GM12878 (cell line): ENCODE results near the gene SYCE1. TPM values are rescaled to one million over a fixed set of nuclear protein-coding genes. Genes with fewer than 3 reads are reported as not detected.
"Not testable (repeated sequence)": the region's sequence is repeated elsewhere in the genome, so short reads cannot be mapped to it uniquely, and the experiment has no call there.

Source experiments
- ATAC-seq: fragments of 200-7000 bp; cut with Tn5 transposase; 3 replicates; pipeline ENCODE4 v1.9.1; 2020; ENCODE audit warnings: mild to moderate bottlenecking, moderate library complexity
- BruUV-seq: library from RNA; stranded (reverse); fragments of 400-500 nt; replicated peaks from 2 replicates; lab custom pipeline; 2021; lab: Mats Ljungman, UMichigan
- CTCF ChIA-PET: fragments of 300-600 bp; sonication (Branson Sonifier 250); formaldehyde crosslinking; extraction: SDS; loops from one replicate; lab custom pipeline; 2021; ENCODE audit warnings: inconsistent platforms; lab: Yijun Ruan, JAX
- POLR2A ChIA-PET: fragments of 350-600 bp; formaldehyde crosslinking; extraction: SDS; loops from one replicate; lab custom pipeline; 2021; ENCODE audit warnings: inconsistent platforms; lab: Charles Lee
- RAD21 ChIA-PET: fragments of 300-600 bp; sonication (Branson Sonifier 250); formaldehyde crosslinking; loops from one replicate; lab custom pipeline; 2023; ENCODE audit warnings: antibody characterized with exemption; ENCODE audit not compliant: unreplicated experiment; lab: Charles Lee
- SMC1A ChIA-PET: fragments of 300-600 bp; sonication (Branson Sonifier 250); formaldehyde crosslinking; loops from one replicate; lab custom pipeline; 2023; ENCODE audit not compliant: unreplicated experiment, uncharacterized antibody; lab: Charles Lee
- DNase-seq: peaks from one replicate; pipeline ENCODE4 v3.0.0-alpha.2; 2011; ENCODE audit warnings: low read depth, low spot score
- FAIRE-seq: peaks from 3 replicates; lab custom pipeline; 2011; peaks lifted over from hg19 to GRCh38; lab: Jason Lieb, UNC
- H2AFZ ChIP-seq: 2 replicates; pipeline ENCODE4 v1.6.0; 2011; ENCODE audit warnings: low read depth, low read length, control low read depth; ENCODE audit not compliant: control insufficient read depth
- H3K27ac ChIP-seq: 2 replicates; pipeline ENCODE4 v1.5.1; 2011; ENCODE audit warnings: control low read depth; ENCODE audit not compliant: control insufficient read depth, insufficient read depth
- H3K27me3 ChIP-seq, 2 experiments: replicated peaks in 1 of 2; 2 replicates each; pipeline versions ENCODE4 v1.6.0 to v1.6.1; 2011; ENCODE audit warnings: low read length in 1 of 2; ENCODE audit not compliant: control insufficient read depth in 2 of 2, insufficient read depth in 2 of 2
- H3K36me3 ChIP-seq, 2 experiments: 2 replicates each; pipeline ENCODE4 v1.5.1; 2011; ENCODE audit warnings: low read length in 1 of 2; ENCODE audit not compliant: control insufficient read depth in 2 of 2, insufficient read depth in 2 of 2
- H3K4me1 ChIP-seq: 2 replicates; pipeline ENCODE4 v1.6.1; 2011; ENCODE audit warnings: mild to moderate bottlenecking, low read length, moderate library complexity, mixed read lengths; ENCODE audit not compliant: control insufficient read depth, insufficient read depth
- H3K4me2 ChIP-seq: 2 replicates; pipeline ENCODE4 v1.6.0; 2011; ENCODE audit warnings: control low read depth; ENCODE audit not compliant: control insufficient read depth, insufficient read depth
- H3K4me3 ChIP-seq: fragments of 200-600 bp; sonication (generic); 2 replicates; pipeline ENCODE4 v1.5.1; 2016
- H3K79me2 ChIP-seq: 2 replicates; pipeline ENCODE4 v1.6.0; 2011; ENCODE audit warnings: low read length; ENCODE audit not compliant: control insufficient read depth, insufficient read depth
- H3K9ac ChIP-seq: 2 replicates; pipeline ENCODE4 v1.8.0; 2011; ENCODE audit warnings: low read length, control low read depth, mixed read lengths; ENCODE audit not compliant: control insufficient read depth, insufficient read depth
- H3K9me3 ChIP-seq: replicated peaks from 3 replicates; pipeline ENCODE4 v1.5.1; 2011; ENCODE audit warnings: mild to moderate bottlenecking, low read length; ENCODE audit not compliant: control insufficient read depth, insufficient read depth
- H4K20me1 ChIP-seq: 2 replicates; pipeline ENCODE4 v1.6.0; 2011; ENCODE audit not compliant: control insufficient read depth, insufficient read depth
- WGBS: methylation state at CpG from one replicate; pipeline ENCODE4 v1.1.6; 2016; ENCODE audit warnings: low lambda C conversion rate; ENCODE audit not compliant: insufficient replicate concordance, insufficient coverage; ENCODE audit errors: missing lambda C conversion rate; 5-methylcytosine and 5-hydroxymethylcytosine counted together
- in situ Hi-C: fragments of 300-500 bp; cut with MboI; formaldehyde crosslinking; loops from 9 replicates; pipeline ENCODE4 v1.14.3; 2018; ENCODE audit warnings: mixed read lengths
- intact Hi-C: fragments of 100-400 bp; cut with micrococcal nuclease; formaldehyde crosslinking; loops from one replicate; pipeline ENCODE4 v1.14.2; 2022; ENCODE audit not compliant: unreplicated experiment
- polyA plus RNA-seq, 11 experiments: library from polyadenylated mRNA; depleted of rRNA in 4 of 11; unstranded in 6 of 11; stranded (reverse) in 5 of 11; fragments of >200 nt; fragmentation: Nextera tagmentation in 4 of 11; fragmentation: Illumina TruSeq in 1 of 11; extraction: Ambion mirVana in 4 of 11; extraction: Trizol in 1 of 11; gene quantifications; 1 replicate in 1 of 11; 2 replicates in 10 of 11; pipeline versions ENCODE4 v1.2.1 to v1.2.3, GENCODE V29; 2011 to 2016; ENCODE audit warnings: inconsistent platforms in 2 of 11, missing spikeins in 2 of 11, low read depth in 1 of 11
- total RNA-seq, 4 experiments: library from RNA; depleted of rRNA in 3 of 4; stranded (reverse); fragments of >200 nt in 3 of 4; fragmentation: Illumina TruSeq in 1 of 4; extraction: Trizol in 1 of 4; gene quantifications; 2 replicates each; pipeline versions ENCODE4 v1.2.1 to v1.2.3, GENCODE V29; 2013 to 2021

The SYCE1 gene
- total and polyA plus RNA-seq, 10 of the 15 experiments (the other 5 are each of a cell fraction or from before 2014, with no cell fraction given): not detected

DNA sequence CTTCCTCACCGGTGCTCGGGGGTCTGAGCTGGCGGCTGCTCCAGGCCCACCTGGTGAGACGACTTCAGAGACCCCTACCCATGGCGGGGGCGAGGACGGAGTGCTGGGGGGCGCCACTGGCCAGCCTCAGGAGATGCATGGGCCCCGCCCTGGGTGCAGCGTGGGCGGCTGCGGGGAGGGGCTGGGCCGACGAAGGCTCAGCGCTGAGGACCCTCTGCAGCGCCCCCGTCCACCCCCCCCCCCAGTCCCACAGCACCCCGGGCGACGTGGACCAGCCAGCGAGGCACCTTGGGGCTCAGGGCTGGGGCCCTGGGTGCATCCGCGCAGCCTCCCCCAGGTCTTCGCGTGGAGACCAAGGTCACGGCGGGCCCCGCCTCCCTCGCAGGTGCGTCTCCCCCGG is 11.7 kb upstream of the SYCE1 start:
- 67% methylated on average over 3 of the region's 31 CpGs for WGBS
- SMC1A ChIA-PET, H3K9ac ChIP-seq, H3K4me3 ChIP-seq, in situ Hi-C loops, H3K79me2 ChIP-seq, H2AFZ ChIP-seq, POLR2A ChIA-PET, ATAC-seq, H3K36me3 ChIP-seq, H3K27ac ChIP-seq, H3K4me2 ChIP-seq, FAIRE-seq, intact Hi-C loops, H4K20me1 ChIP-seq, BruUV-seq, RAD21 ChIA-PET, H3K27me3 ChIP-seq, CTCF ChIA-PET, H3K9me3 ChIP-seq, H3K4me1 ChIP-seq, DNase-seq: not testable (repeated sequence)

DNA sequence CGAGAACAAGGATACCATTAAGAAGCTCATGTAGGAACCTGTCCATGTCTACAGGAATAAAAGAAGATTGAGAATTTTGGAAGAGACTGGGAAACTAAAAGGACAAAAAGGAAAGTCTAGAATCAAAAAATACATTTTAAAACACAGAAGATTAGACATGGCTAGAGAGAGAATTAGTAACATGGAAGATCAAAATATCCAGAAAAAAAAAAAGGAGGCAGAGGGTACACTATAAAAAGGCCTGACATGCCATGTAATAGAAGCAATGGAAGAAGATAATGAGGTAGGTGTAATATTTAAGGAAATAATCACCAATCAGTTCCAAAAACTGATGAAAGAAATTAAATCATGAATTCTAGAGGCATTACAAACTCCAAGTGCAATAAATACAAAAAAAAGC is 8.1 kb upstream of the SYCE1 start:
- 30% methylated on average over 1 of the region's 1 CpG for WGBS
- CTCF ChIA-PET: interaction anchor here (0.6 kb wide), 1 partner anchor 101 kb away, joined by 3 read pairs; no protein-coding TSS in a partner anchor

GRCh38 chr10:133572055-133572454 is 6.7 kb upstream of the SYCE1 start:
- BruUV-seq, H2AFZ ChIP-seq, H3K9me3 ChIP-seq, FAIRE-seq, DNase-seq, H3K4me2 ChIP-seq, RAD21 ChIA-PET, H3K4me3 ChIP-seq, SMC1A ChIA-PET, H3K4me1 ChIP-seq, H3K36me3 ChIP-seq, H3K79me2 ChIP-seq, H3K27me3 ChIP-seq, POLR2A ChIA-PET, H3K9ac ChIP-seq, ATAC-seq, CTCF ChIA-PET, H4K20me1 ChIP-seq, H3K27ac ChIP-seq: not testable (repeated sequence)
- in situ Hi-C loops (loop anchor here (5.0 kb wide), 1 partner anchor 150 kb away; the partner anchor contains the start of gene SPRN), intact Hi-C loops (loop anchor here (2.0 kb wide), 1 partner anchor 143 kb away; no protein-coding TSS in a partner anchor)
- WGBS: 83% methylated on average over 11 of the region's 11 CpGs

More for the DNA sequence above, 8.1 kb upstream of the SYCE1 start:
- RAD21 ChIA-PET, POLR2A ChIA-PET, H3K9ac ChIP-seq, H3K9me3 ChIP-seq, FAIRE-seq, H4K20me1 ChIP-seq, H3K4me3 ChIP-seq, DNase-seq, H3K4me2 ChIP-seq, ATAC-seq, H3K27ac ChIP-seq, H3K27me3 ChIP-seq, BruUV-seq, H3K4me1 ChIP-seq, H3K36me3 ChIP-seq, H3K79me2 ChIP-seq, H2AFZ ChIP-seq: not testable (repeated sequence)
- intact Hi-C loops: loop anchor here (2.0 kb wide), 1 partner anchor 145 kb away; no protein-coding TSS in a partner anchor
- SMC1A ChIA-PET: interaction anchor here (1.0 to 1.2 kb wide), 2 partner anchors 55 to 144 kb away, joined by 3 read pairs; no protein-coding TSS in a partner anchor
- in situ Hi-C loops: loop anchor here (5.0 kb wide), 1 partner anchor 151 kb away; the partner anchor contains the start of gene SPRN

GRCh38 chr10:133569801-133570200 is 4.4 kb upstream of the SYCE1 start:
- SMC1A ChIA-PET, H3K36me3 ChIP-seq, H3K4me1 ChIP-seq, H2AFZ ChIP-seq, POLR2A ChIA-PET, DNase-seq, RAD21 ChIA-PET, H3K9ac ChIP-seq, H3K9me3 ChIP-seq, H3K79me2 ChIP-seq, CTCF ChIA-PET, H3K27me3 ChIP-seq, H3K4me2 ChIP-seq, H4K20me1 ChIP-seq, H3K4me3 ChIP-seq, BruUV-seq, intact Hi-C loops, H3K27ac ChIP-seq, FAIRE-seq, ATAC-seq: not testable (repeated sequence)
- 86% methylated on average over 12 of the region's 21 CpGs for WGBS
- in situ Hi-C loops: loop anchor here (5.0 kb wide), 1 partner anchor 148 kb away; the partner anchor contains the start of gene SPRN
